K562 (cell line): ENCODE measurements around the gene DNAJB1. TPM values are rescaled to one million over a fixed set of nuclear protein-coding genes. Genes with fewer than 3 reads are reported as not detected.

Experiments
- CBFA2T3 ChIP-seq: fragments of 450-650 bp; IDR thresholded peaks from 2 replicates; pipeline ENCODE4 v1.6.1; 2017
- CHD7 ChIP-seq: fragments of 200-600 bp; sonication (generic); IDR thresholded peaks from one replicate; pipeline ENCODE4 v1.6.1; 2012; ENCODE audit warnings: mild to moderate bottlenecking, low read depth, low read length, inconsistent platforms
- ETV1 ChIP-seq: fragments of 450-650 bp; conservative IDR thresholded peaks from 2 replicates; pipeline ENCODE4 v1.6.1; 2016; ENCODE audit warnings: missing genetic modification characterization, control low read depth, low read depth, missing compliant biosample characterization
- KDM1A ChIP-seq, 2 experiments: fragments of 450-650 bp; IDR thresholded peaks; 2 replicates each; pipeline ENCODE4 v1.6.1; 2016; ENCODE audit warnings: mild to moderate bottlenecking in 2 of 2
- KLF1 ChIP-seq: fragments of 450-650 bp; IDR thresholded peaks from 2 replicates; pipeline ENCODE4 v1.6.1; 2016; ENCODE audit warnings: missing genetic modification characterization, missing compliant biosample characterization
- PHF8 ChIP-seq: fragments of 200-600 bp; sonication (generic); IDR thresholded peaks from 2 replicates; pipeline ENCODE4 v1.6.1; 2012; ENCODE audit warnings: mixed run types, mild to moderate bottlenecking, inconsistent platforms, low read length, moderate library complexity, borderline replicate concordance
- SETDB1 ChIP-seq: IDR thresholded peaks from one replicate; pipeline ENCODE4 v1.6.1; 2012; ENCODE audit warnings: low read length, control low read depth, inconsistent platforms
- SIN3A ChIP-seq, 2 experiments: fragments of 150-350 bp in 1 of 2; IDR thresholded peaks; 2 replicates each; pipeline ENCODE4 v1.6.1; 2011 to 2016; ENCODE audit warnings: borderline replicate concordance in 2 of 2, low read depth in 2 of 2, low read length in 2 of 2, mild to moderate bottlenecking in 2 of 2, moderate library complexity in 2 of 2; ENCODE audit not compliant: control insufficient read depth in 1 of 2
- TFE3 ChIP-seq: fragments of 450-650 bp; formaldehyde crosslinking; IDR thresholded peaks from 2 replicates; pipeline ENCODE4 v1.4.0; 2020; ENCODE audit warnings: mild to moderate bottlenecking, mixed read lengths
- ZBTB7A ChIP-seq: IDR thresholded peaks from 2 replicates; pipeline ENCODE4 v1.6.1; 2011; ENCODE audit warnings: low read depth, mild to moderate bottlenecking, low read length, moderate library complexity, borderline replicate concordance; ENCODE audit not compliant: control insufficient read depth
- ZNF282 ChIP-seq: sonication (generic); formaldehyde crosslinking; IDR thresholded peaks from 2 replicates; pipeline ENCODE4 v1.8.1; 2023; ENCODE audit warnings: missing genetic modification reagents
- ZNF449 ChIP-seq: fragments of 250-450 bp; sonication (Bioruptor Pico); IDR thresholded peaks from 2 replicates; pipeline ENCODE4 v1.8.0; 2022; ENCODE audit warnings: moderate library complexity, mild to moderate bottlenecking, inconsistent platforms
- ZNF589 ChIP-seq: fragments of 200-800 bp; sonication (Bioruptor generic); IDR thresholded peaks from 2 replicates; pipeline ENCODE4 v1.6.1; 2016; ENCODE audit warnings: low read depth, missing genetic modification characterization, missing compliant biosample characterization
- polyA plus RNA-seq, 8 experiments: library from polyadenylated mRNA; depleted of rRNA in 4 of 8; stranded (reverse) in 5 of 8; unstranded in 3 of 8; fragments of >200 nt; fragmentation: Nextera tagmentation in 2 of 8; fragmentation: Illumina TruSeq in 1 of 8; extraction: Ambion mirVana in 2 of 8; extraction: Trizol in 1 of 8; gene quantifications; 2 replicates each; pipeline versions ENCODE4 v1.2.1 to v1.2.3, GENCODE V29; 2011 to 2014; ENCODE audit warnings: inconsistent platforms in 1 of 8, missing spikeins in 1 of 8
- total RNA-seq, 7 experiments: library from RNA; depleted of rRNA in 6 of 7; stranded (reverse); fragments of >200 nt in 6 of 7; fragmentation: Illumina TruSeq in 2 of 7; extraction: Trizol in 2 of 7; gene quantifications; 2 replicates each; pipeline versions ENCODE4 v1.2.1 to v1.2.3, GENCODE V29; 2011 to 2021; ENCODE audit warnings: low replicate concordance in 1 of 7

Gene DNAJB1
- total and polyA plus RNA-seq, 9 of the 15 experiments (the other 6 are each of a cell fraction or from before 2014, with no cell fraction given) = 13.2 to 113 (median 62.1) TPM

- TF ChIP-seq CHD7 = no peak
- TF ChIP-seq ETV1 = no peak
- TF ChIP-seq ZNF589 (CRISPR knock-in tag) = no peak
- TF ChIP-seq ZNF449 = no peak
- no peak for TF ChIP-seq ZNF282
- no peak for TF ChIP-seq SETDB1
- peak; percentile 37; the same call in 1 of the 2 replicates for TF ChIP-seq PHF8
- peak; percentile 83; the same call in 1 of the 2 replicates for TF ChIP-seq ZBTB7A
- TF ChIP-seq KDM1A (IDR thresholded peaks at IDR 0.05) = 0 out of 4 replicates have a peak, but pooled peaks of 1 of the 2 experiments have one; percentile 0
- no peak for TF ChIP-seq SIN3A (IDR thresholded peaks at IDR 0.05; ENCODE audit: borderline replicate concordance in 2 of 2, control insufficient read depth in 1 of 2, low read depth in 2 of 2, low read length in 2 of 2)
- no peak for TF ChIP-seq TFE3
- TF ChIP-seq CBFA2T3 = no peak
- TF ChIP-seq KLF1 (tag) = no peak
These were observed 22.5 kb downstream of the DNAJB1 start (continued) for GRCh38 chr19:14495672-14496028.
